ENCODE measurements around the gene SLC26A6. TPM values are rescaled to one million over a fixed set of nuclear protein-coding genes. Genes with fewer than 3 reads are reported as not detected.

The SLC26A6 gene
- polyA plus RNA-seq, 3 donors from 2014 or later: 2.2 to 7.8 (median 5.1) TPM

DNA sequence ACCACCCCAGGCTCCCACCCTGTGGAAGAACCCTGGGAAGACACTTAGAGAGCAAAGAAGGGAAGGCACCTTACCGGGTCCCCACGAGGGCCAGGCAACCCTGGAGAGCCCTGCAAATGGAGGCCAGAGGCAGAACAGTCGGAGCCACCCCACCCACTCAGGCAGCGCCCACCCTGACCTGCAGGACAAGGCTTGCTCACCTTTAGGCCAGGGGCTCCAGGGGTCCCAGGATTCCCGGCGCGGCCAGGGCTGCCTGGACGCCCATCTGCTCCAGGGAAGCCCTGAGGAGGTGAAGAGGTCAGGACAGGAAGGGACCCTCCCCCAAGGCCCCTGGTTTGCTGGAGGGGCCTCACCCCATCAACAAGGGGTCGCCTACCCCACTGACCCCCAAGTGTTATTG lies 50.4 kb downstream of the SLC26A6 start:
- H3K4me3 Mint-ChIP-seq: no peak overlapping the region
- DNase-seq: no peak
- peaks cover 2 to 6% (median 5%) of the 10 kb centered on the region in 3 donors for H3K27me3 Mint-ChIP-seq (ENCODE audit: low read depth in 3 of 3)
- H3K9me3 Mint-ChIP-seq: no peaks in the 10 kb centered on the region
- H3K36me3 Mint-ChIP-seq: no peaks in the 10 kb centered on the region
- H3K4me1 Mint-ChIP-seq: no peaks in the 10 kb centered on the region
- H3K27ac Mint-ChIP-seq: no peak overlapping the region

GRCh38 chr3:48581621-48582481 lies 53.4 kb downstream of the SLC26A6 start:
- peaks cover 0 to 3% (median 0%) of the 10 kb centered on the region in 3 donors for H3K27me3 Mint-ChIP-seq (ENCODE audit: low read depth in 3 of 3)
- H3K4me3 Mint-ChIP-seq: no peak overlapping the region
- no peaks in the 10 kb centered on the region for H3K36me3 Mint-ChIP-seq

GRCh38 chr3:48576647-48577046 lies 58.6 kb downstream of the SLC26A6 start:
- Mint-ChIP-seq H3K4me1 (no peaks in the 10 kb centered on the region), H3K9me3 (no peaks in the 10 kb centered on the region), H3K27ac (no peak overlapping the region), H3K36me3 (no peaks in the 10 kb centered on the region), H3K4me3 (no peak overlapping the region), H3K27me3 (ENCODE audit: low read depth in 3 of 3) (no peaks in the 10 kb centered on the region)
- DNase-seq: no peak

More at GRCh38 chr3:48581621-48582481, 53.4 kb downstream of the SLC26A6 start:
- Mint-ChIP-seq H3K9me3 (no peaks in the 10 kb centered on the region), H3K4me1 (no peaks in the 10 kb centered on the region), H3K27ac (no peak overlapping the region)
- no peak for DNase-seq

Other genes with a start within 250 kb of the SLC26A6 start
- under 1 TPM in 2 of 3 donors, not detected in 1; 0.11 to 0.19 TPM for gene PLXNB1, start 205.4 kb downstream of the SLC26A6 start, polyA plus RNA-seq
- gene CCDC51, start 195.3 kb downstream of the SLC26A6 start, polyA plus RNA-seq: 10 to 100 TPM; 10.2 to 16.3 (median 10.6) TPM
- gene TMA7, start 195.2 kb downstream of the SLC26A6 start, polyA plus RNA-seq: 1,000 to 10,000 TPM in 1 of 3 donors, 100 to 1,000 TPM in 2; 593 to 1,259 (median 677) TPM
- 10 to 100 TPM in 1 of 3 donors, 1 to 10 TPM in 2; 6.4 to 12.6 (median 6.6) TPM for gene ATRIP, start 188.7 kb downstream of the SLC26A6 start, polyA plus RNA-seq
- 100 to 1,000 TPM; 351 to 618 (median 505) TPM for gene SHISA5, start 131.3 kb downstream of the SLC26A6 start, polyA plus RNA-seq
- under 1 TPM in 2 of 3 donors, not detected in 1; 0.17 to 0.78 TPM for gene PFKFB4, start 78.7 kb downstream of the SLC26A6 start, polyA plus RNA-seq
- gene UCN2, start 71.7 kb downstream of the SLC26A6 start, polyA plus RNA-seq: not detected
- gene COL7A1, start 40.1 kb downstream of the SLC26A6 start, polyA plus RNA-seq: not detected
- gene UQCRC1, start 25.8 kb downstream of the SLC26A6 start, polyA plus RNA-seq: 100 to 1,000 TPM; 189 to 544 (median 231) TPM
- not detected for gene TMEM89, start 13.7 kb downstream of the SLC26A6 start, polyA plus RNA-seq
- gene CELSR3, start 27.4 kb upstream of the SLC26A6 start, polyA plus RNA-seq: under 1 TPM in 2 of 3 donors, not detected in 1; 0.46 to 0.48 TPM
- gene NCKIPSD, start 50.5 kb upstream of the SLC26A6 start, polyA plus RNA-seq: 1 to 10 TPM; 4.8 to 8.7 (median 5.6) TPM
- 10 to 100 TPM; 55.5 to 82.3 (median 63.7) TPM for gene IP6K2, start 81.8 kb upstream of the SLC26A6 start, polyA plus RNA-seq
- 10 to 100 TPM; 16.0 to 21.4 (median 17.9) TPM for gene PRKAR2A, start 212.4 kb upstream of the SLC26A6 start, polyA plus RNA-seq